Thoracic aorta (tissue), 2 donors: ENCODE results near the gene FAM174C. TPM values are rescaled to one million over a fixed set of nuclear protein-coding genes. Genes with fewer than 3 reads are reported as not detected.
A peak's percentile ranks its signal among the peaks of the same experiment; 100 is the strongest.

Source experiments
- ATAC-seq: fragments of 150-250 bp; one replicate; pipeline ENCODE4 v1.8.0; 2017; ENCODE audit warnings: low read depth; ENCODE audit not compliant: insufficient number of reproducible peaks, low FRiP score
- DNase-seq: peaks from one replicate; pipeline ENCODE4 v3.0.0-alpha.2; 2020; ENCODE audit warnings: low spot score
- H3K27ac ChIP-seq, 2 donors: fragments of 200-600 bp; sonication (generic); 1 replicate in 1 of 2; 2 replicates in 1 of 2; pipeline ENCODE4 v1.5.1; 2016; ENCODE audit warnings: mild to moderate bottlenecking in 2 of 2, moderate library complexity in 2 of 2
- H3K27me3 ChIP-seq: fragments of 200-600 bp; sonication (generic); replicated peaks from 2 replicates; pipeline ENCODE4 v1.6.0; 2016; ENCODE audit warnings: mild to moderate bottlenecking; ENCODE audit not compliant: insufficient read depth
- H3K36me3 ChIP-seq: fragments of 200-600 bp; sonication (generic); one replicate; pipeline ENCODE4 v1.5.1; 2016
- H3K4me1 ChIP-seq, 2 donors: fragments of 200-600 bp; sonication (generic); 1 replicate in 1 of 2; 2 replicates in 1 of 2; pipeline versions ENCODE4 v1.5.1 to v1.6.0; 2016; ENCODE audit warnings: low read depth in 2 of 2, mild to moderate bottlenecking in 1 of 2; ENCODE audit not compliant: control insufficient read depth in 1 of 2
- H3K4me3 ChIP-seq: fragments of 200-600 bp; sonication (generic); 2 replicates; pipeline ENCODE4 v1.5.1; 2016; ENCODE audit warnings: mild to moderate bottlenecking
- H3K9me3 ChIP-seq: fragments of 200-600 bp; sonication (generic); 2 replicates; pipeline ENCODE4 v1.5.1; 2016
- CTCF ChIP-seq: fragments of 200-600 bp; sonication (generic); IDR thresholded peaks from one replicate; pipeline ENCODE4 v1.5.1; 2019; ENCODE audit warnings: antibody characterized with exemption
- total RNA-seq, 2 donors: library from RNA; depleted of rRNA; stranded (reverse); fragments of >200 nt; gene quantifications; one replicate each; pipeline versions ENCODE4 v1.1.0 to v1.2.3, GENCODE V29; 2016

The FAM174C gene
- total RNA-seq, 2 donors from 2014 or later: 18.8 to 40.8 TPM

- peak overlapping the region; percentile 82 for H3K4me3 ChIP-seq
- no peaks in the 10 kb centered on the region for H3K27me3 ChIP-seq
- no peak for DNase-seq
- peaks cover 27% of the 10 kb centered on the region for H3K36me3 ChIP-seq
- H3K4me1 ChIP-seq: peaks cover 56 to 77% of the 10 kb centered on the region in 2 donors
- ATAC-seq: no peak
- TF ChIP-seq CTCF: no peak
- no peaks in the 10 kb centered on the region for H3K9me3 ChIP-seq
- peak overlapping the region; percentile 76 to 95 for H3K27ac ChIP-seq
These were observed 15.2 kb upstream of the FAM174C start for GRCh38 chr19:1259876-1260748.

GRCh38 chr19:1260749-1261537, 14.4 kb upstream of the FAM174C start:
- DNase-seq (no peak), ATAC-seq (peak; percentile 19)
- H3K36me3 ChIP-seq: peaks cover 18% of the 10 kb centered on the region
- H3K27me3 ChIP-seq: no peaks in the 10 kb centered on the region
- H3K4me3 ChIP-seq: peak overlapping the region; percentile 82
- peaks cover 53 to 76% of the 10 kb centered on the region in 2 donors for H3K4me1 ChIP-seq
- peak overlapping the region; percentile 95 to 98 for H3K27ac ChIP-seq
- no peaks in the 10 kb centered on the region for H3K9me3 ChIP-seq
- no peak for TF ChIP-seq CTCF

- no peak for TF ChIP-seq CTCF
- Histone ChIP-seq H3K27me3 (no peaks in the 10 kb centered on the region), H3K36me3 (peaks cover 13% of the 10 kb centered on the region), H3K4me1 (peaks cover 57 to 78% of the 10 kb centered on the region in 2 donors), H3K27ac (peak overlapping the region; percentile 95 to 98), H3K9me3 (no peaks in the 10 kb centered on the region), H3K4me3 (peak overlapping the region; percentile 82)
- DNase-seq (no peak), ATAC-seq (no peak)
These were observed 13.9 kb upstream of the FAM174C start for GRCh38 chr19:1261538-1261797.

GRCh38 chr19:1261798-1262622, 13.3 kb upstream of the FAM174C start:
- Histone ChIP-seq H3K4me1 (peaks cover 57 to 79% of the 10 kb centered on the region in 2 donors), H3K27ac (peak overlapping the region; percentile 95 to 98), H3K36me3 (peaks cover 9% of the 10 kb centered on the region), H3K27me3 (no peaks in the 10 kb centered on the region), H3K9me3 (no peaks in the 10 kb centered on the region), H3K4me3 (peak overlapping the region; percentile 82)
- DNase-seq: peak; percentile 74
- TF ChIP-seq CTCF: no peak
- peak; percentile 8 for ATAC-seq
